Natural killer cell treated with Interleukin-12 subunit alpha and Interleukin-12 subunit beta and Interleukin-15 and Interleukin-18, amount 100 ng/mL, for 72 hours (primary cell): ENCODE measurements around the gene NSL1. TPM values are rescaled to one million over a fixed set of nuclear protein-coding genes. Genes with fewer than 3 reads are reported as not detected.
"Not testable (repeated sequence)": the region's sequence is repeated elsewhere in the genome, so short reads cannot be mapped to it uniquely, and the experiment has no call there.

Experiments
- ATAC-seq, 2 donors: fragments of 150-1000 bp; cut with Tn5 transposase in 1 of 2; sonication (Bioruptor Pico), chemical (Tn5 transposase) in 1 of 2; 2 replicates each; pipeline ENCODE4 v1.10.0; 2021
- DNase-seq: peaks from one replicate; pipeline ENCODE4 v3.0.0; 2022; ENCODE audit warnings: low spot score
- H3K27ac Mint-ChIP-seq, 2 donors: 1 replicate in 1 of 2; 2 replicates in 1 of 2; pipeline ENCODE4 v1.8.0; 2022; ENCODE audit warnings: mixed read lengths in 2 of 2, mild to moderate bottlenecking in 1 of 2, moderate library complexity in 1 of 2
- H3K27me3 Mint-ChIP-seq, 2 donors: 1 replicate in 1 of 2; 2 replicates in 1 of 2; pipeline ENCODE4 v1.8.0; 2022; ENCODE audit warnings: mixed read lengths in 2 of 2
- H3K36me3 Mint-ChIP-seq: one replicate; pipeline ENCODE4 v1.8.0; 2022; ENCODE audit warnings: mixed read lengths
- H3K4me1 Mint-ChIP-seq, 2 donors: 1 replicate in 1 of 2; 2 replicates in 1 of 2; pipeline ENCODE4 v1.8.0; 2022; ENCODE audit warnings: low read depth in 2 of 2, mixed read lengths in 2 of 2, mild to moderate bottlenecking in 1 of 2
- H3K4me3 Mint-ChIP-seq: one replicate; pipeline ENCODE4 v1.8.0; 2022; ENCODE audit warnings: mixed read lengths
- H3K9me3 Mint-ChIP-seq: 2 replicates; pipeline ENCODE4 v1.8.0; 2022; ENCODE audit warnings: mixed read lengths
- total RNA-seq, 2 donors: library from RNA; stranded (reverse); gene quantifications; one replicate each; pipeline ENCODE4 v1.2.3, GENCODE V29; 2022

The NSL1 gene
- total RNA-seq, 2 donors from 2014 or later: 27.7 to 44.7 TPM

DNA sequence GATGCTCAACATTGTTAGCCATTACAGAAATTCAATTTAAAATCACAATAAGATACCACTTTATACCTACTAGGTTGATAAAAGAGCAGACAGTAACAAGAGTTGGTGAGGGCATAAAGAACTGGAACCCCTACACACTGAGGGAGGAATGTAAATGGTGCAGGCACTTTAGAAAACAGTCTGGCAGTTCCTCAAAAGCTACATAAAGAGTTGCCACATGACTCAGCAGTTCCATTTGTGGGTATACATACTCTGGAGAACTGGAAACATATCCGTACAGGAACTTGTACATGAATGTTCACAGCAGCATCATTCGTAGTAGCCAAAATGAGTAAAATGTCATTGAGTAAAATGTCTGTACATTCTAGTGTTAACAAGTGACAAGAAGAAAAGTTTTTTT is 17.0 kb downstream of the NSL1 start:
- no peak overlapping the region for H3K4me3 Mint-ChIP-seq
- H3K4me1 Mint-ChIP-seq: peaks cover 9 to 15% of the 10 kb centered on the region in 2 donors
- H3K27ac Mint-ChIP-seq: peak overlapping the region in 1 of 2 donors; percentile 17
- DNase-seq (no peak), ATAC-seq (no peak)
- H3K27me3 Mint-ChIP-seq: no peaks in the 10 kb centered on the region
- H3K9me3 Mint-ChIP-seq: peaks cover 6% of the 10 kb centered on the region
- peaks cover 21% of the 10 kb centered on the region for H3K36me3 Mint-ChIP-seq

DNA sequence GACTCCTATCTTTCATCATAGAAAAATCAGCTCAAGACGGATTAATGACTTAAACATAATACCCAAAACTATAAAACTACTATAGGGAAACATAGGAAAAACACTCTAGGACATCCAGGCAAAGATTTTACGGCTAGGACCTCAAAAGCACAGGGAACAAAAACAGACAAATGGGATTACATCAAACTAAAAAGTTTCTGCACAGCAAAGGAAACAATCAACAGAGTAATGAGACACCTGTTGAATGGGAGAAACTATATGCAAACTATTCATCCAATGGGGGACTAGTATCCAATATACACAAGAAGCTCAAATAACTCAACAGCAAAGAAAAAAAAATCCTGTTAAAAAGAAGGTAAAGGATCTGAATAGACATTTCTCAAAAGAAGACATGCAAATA is 18.6 kb downstream of the NSL1 start:
- Mint-ChIP-seq H3K9me3 (peaks cover 6% of the 10 kb centered on the region), H3K36me3 (peaks cover 37% of the 10 kb centered on the region), H3K4me3 (no peak overlapping the region), H3K4me1 (peaks cover 25 to 27% of the 10 kb centered on the region in 2 donors), H3K27me3 (no peaks in the 10 kb centered on the region), H3K27ac (no peak overlapping the region)
- ATAC-seq (no peak), DNase-seq (no peak)

DNA sequence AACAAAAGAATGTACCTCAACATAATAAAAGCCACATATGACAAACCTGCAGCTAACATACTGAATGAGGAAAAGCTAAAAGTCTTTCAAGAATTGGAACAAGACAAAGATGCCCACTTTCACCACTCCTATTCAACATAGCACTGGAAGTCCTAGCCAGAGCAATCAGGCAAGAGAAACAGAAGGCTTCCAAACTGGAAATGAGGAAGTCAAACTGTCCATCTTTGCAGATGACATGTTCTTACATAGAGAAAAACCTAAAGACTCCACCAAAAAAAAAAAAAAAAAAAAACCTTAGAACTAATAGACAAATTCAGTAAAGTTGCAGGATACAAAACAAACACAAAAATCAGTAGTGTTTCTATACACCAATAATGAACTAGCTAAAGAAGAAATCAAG is 20.2 kb downstream of the NSL1 start:
- Mint-ChIP-seq H3K27me3 (no peaks in the 10 kb centered on the region), H3K36me3 (peaks cover 49% of the 10 kb centered on the region), H3K4me3 (no peak overlapping the region), H3K9me3 (peaks cover 6% of the 10 kb centered on the region), H3K27ac (no peak overlapping the region), H3K4me1 (peaks cover 38 to 39% of the 10 kb centered on the region in 2 donors)
- ATAC-seq (no peak), DNase-seq (no peak)

DNA sequence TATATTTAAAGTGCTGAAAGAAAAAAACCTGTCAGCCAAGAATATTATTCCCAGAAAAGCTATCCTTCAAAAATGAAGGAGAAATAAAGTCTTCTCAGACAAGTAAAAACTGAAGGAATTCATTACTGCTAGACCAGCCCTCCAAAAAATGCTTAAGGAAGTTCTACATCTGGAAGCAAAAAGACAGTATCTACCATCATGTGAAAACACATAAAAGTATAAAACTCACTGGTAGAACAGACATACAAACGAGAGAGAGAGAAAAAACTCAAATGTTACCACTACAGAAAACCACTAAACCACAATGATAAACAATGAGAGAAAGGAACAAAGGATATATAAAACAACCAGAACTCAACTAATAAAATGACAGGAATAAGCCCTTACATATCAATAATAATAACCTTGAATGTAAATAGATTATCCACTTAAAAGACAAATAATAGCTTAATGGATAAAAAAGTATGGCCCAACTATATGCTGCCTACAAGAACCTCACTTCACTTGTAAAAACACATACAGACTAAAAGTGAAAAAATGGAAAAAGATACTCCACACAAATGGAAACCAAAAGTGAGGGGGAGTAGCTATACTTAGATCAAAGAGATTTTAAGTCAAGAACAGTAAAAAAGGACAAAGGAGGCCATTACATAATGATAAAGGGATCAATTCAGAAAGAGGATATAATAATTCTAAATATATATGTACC is 22.0 kb downstream of the NSL1 start:
- Mint-ChIP-seq H3K27ac (peak overlapping the region; percentile 30 to 63), H3K4me1 (peaks cover 42 to 49% of the 10 kb centered on the region in 2 donors), H3K36me3 (peaks cover 59% of the 10 kb centered on the region), H3K4me3 (peak overlapping the region; percentile 63), H3K9me3 (peaks cover 6% of the 10 kb centered on the region), H3K27me3 (no peaks in the 10 kb centered on the region)
- ATAC-seq (peak; percentile 46 to 63), DNase-seq (no peak)

DNA sequence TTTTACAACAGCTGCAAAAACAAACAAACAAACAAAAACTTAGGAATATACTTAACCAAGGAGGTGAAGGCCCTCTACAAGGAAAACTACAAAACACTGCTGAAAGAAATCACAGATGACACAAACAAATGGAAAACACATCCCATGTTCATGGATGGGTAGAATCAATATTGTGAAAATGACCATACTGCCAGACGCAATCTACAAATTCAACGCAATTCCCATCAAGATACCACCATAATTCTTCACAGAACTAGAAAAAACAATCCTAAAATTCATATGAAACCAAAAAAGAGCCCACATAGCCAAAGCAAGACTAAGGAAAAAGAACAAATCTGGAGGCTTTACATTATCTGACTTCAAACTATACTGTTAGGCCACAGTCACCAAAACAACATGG is 24.8 kb downstream of the NSL1 start:
- H3K9me3 Mint-ChIP-seq, H3K4me3 Mint-ChIP-seq, ATAC-seq, H3K27ac Mint-ChIP-seq, DNase-seq, H3K27me3 Mint-ChIP-seq: not testable (repeated sequence)
- Mint-ChIP-seq H3K36me3 (peaks cover 61% of the 10 kb centered on the region), H3K4me1 (peaks cover 38 to 59% of the 10 kb centered on the region in 2 donors)

DNA sequence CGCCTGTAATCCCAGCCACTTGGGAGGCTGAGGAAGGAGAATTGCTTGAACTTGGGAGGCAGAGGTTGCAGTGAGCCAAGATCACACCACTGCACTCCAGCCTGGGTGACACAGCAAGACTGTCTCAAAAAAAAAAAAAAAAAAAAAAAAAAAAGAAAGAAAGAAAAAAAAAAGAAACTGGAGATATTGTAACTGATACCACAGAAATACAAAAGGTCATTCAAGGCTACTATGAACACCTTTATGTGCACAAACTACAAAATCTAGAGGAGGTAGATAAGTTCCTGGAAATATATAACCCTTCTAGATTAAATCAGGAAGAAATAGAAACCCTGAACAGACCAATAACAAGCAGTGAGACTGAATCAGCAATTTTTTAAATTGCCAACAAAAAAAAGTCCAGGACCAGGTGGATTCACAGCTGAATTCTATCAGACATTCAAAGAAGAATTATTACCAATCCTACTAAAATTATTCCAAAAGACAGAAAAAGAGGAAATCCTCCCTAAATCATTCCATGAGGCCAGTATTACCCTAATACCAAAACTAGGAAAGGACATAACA is 26.8 kb downstream of the NSL1 start:
- peaks cover 35 to 56% of the 10 kb centered on the region in 2 donors for H3K4me1 Mint-ChIP-seq
- not testable (repeated sequence) for H3K27me3 Mint-ChIP-seq, DNase-seq, H3K27ac Mint-ChIP-seq, H3K9me3 Mint-ChIP-seq, ATAC-seq, H3K4me3 Mint-ChIP-seq
- peaks cover 46% of the 10 kb centered on the region for H3K36me3 Mint-ChIP-seq

DNA sequence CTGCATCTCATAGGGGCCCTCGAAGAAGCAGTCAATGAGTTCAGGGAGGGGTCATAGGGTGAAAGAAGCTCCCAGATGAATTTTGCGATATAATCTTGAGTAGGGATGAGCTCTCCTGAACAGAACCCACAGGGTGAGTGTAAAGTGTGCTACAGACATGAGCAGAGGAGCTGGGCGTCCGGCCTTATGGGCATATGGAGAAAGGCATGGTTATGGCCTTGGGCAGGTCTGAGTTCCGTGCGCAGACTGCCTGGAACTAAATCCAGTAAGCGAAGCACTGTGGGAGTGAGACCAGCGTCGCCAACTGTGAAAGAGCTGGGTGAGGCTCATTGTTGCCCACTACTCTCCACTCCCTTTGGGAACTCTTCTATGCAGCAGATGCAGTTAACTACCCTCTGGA is 28.7 kb downstream of the NSL1 start:
- DNase-seq: no peak
- Mint-ChIP-seq H3K4me3 (no peak overlapping the region), H3K4me1 (peaks cover 22 to 38% of the 10 kb centered on the region in 2 donors), H3K27ac (no peak overlapping the region), H3K27me3 (no peaks in the 10 kb centered on the region), H3K9me3 (no peaks in the 10 kb centered on the region), H3K36me3 (peaks cover 28% of the 10 kb centered on the region)
- no peak for ATAC-seq

DNA sequence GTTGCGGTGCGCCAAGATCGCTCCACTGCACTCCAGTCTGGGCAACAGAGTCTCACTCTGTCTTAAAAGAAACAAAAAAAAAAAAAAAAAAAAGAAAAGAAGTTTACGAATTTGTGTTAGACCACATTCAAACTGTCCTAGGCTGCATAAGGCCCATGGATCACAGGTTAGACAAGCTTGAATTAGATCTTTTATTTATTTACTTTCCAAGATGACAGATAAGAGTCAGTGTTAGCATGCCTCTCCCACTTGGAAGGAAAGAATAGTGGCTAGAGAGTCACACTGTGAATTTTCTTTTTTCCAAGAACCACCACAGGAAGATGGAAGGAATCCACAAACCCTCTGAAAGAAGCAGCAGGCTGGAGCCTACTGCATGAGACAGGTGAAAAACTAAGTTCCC is 29.3 kb downstream of the NSL1 start:
- no peak for ATAC-seq
- peaks cover 24% of the 10 kb centered on the region for H3K36me3 Mint-ChIP-seq
- no peak overlapping the region for H3K27ac Mint-ChIP-seq

DNA sequence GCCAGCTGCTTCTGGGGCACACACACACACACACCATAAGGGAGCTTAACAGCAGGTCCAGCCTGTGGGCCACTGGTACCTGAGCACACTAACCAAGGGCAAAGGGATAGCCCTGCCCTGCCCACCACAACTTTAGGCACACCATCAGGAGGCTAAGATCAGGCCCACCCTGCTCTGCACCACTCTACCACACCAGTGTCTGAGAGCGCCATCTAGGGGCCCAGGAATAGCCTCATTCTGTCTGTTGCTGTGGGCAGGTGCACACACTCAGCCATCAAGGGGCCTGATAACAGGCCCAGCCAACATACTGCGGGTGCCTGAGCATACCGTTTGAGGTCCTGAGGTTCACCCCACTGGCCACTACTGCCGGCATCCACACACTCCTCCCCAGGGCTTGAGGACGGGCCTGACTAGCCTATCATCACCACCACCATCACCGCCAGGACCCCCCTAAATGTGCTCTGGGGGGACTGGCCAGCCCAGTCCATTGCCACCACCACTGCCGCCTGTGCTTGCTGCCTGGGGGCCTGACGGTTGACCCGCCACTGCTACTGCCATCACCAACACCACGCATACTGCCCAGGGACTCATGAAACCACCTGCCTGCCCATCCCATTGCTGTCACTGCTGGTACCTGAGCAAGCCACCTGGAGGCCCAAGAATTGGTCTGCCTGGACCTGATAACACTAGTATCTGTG is 31.3 kb downstream of the NSL1 start:
- no peaks in the 10 kb centered on the region for H3K27me3 Mint-ChIP-seq
- H3K9me3 Mint-ChIP-seq: no peaks in the 10 kb centered on the region
- ATAC-seq: peak; percentile 79 to 80
- peaks cover 11 to 19% of the 10 kb centered on the region in 2 donors for H3K4me1 Mint-ChIP-seq
- no peak overlapping the region for H3K4me3 Mint-ChIP-seq
- H3K27ac Mint-ChIP-seq: no peak overlapping the region
- no peak for DNase-seq
- peaks cover 11% of the 10 kb centered on the region for H3K36me3 Mint-ChIP-seq

More for the DNA sequence above, 29.3 kb downstream of the NSL1 start:
- H3K4me3 Mint-ChIP-seq: no peak overlapping the region
- DNase-seq: no peak
- H3K27me3 Mint-ChIP-seq: no peaks in the 10 kb centered on the region
- no peaks in the 10 kb centered on the region for H3K9me3 Mint-ChIP-seq
- peaks cover 18 to 33% of the 10 kb centered on the region in 2 donors for H3K4me1 Mint-ChIP-seq

DNA sequence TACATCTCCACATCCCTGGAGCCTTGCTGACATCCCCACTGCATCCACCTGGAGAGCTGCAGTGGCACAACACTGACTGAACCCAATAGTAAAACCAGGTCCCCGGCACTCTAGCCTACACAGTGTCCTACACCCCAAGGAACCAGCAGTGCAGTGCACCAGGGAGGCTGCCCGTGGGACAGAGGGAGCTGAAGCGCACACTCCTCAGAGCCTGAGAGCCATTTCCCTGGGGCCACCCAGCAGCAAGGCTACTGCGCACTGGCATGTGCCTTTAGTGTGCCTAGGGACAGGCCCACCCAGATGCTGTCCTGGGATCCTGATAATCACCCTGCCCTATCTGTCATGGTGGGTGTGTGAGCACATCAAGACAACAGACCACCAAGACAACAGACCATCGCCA is 31.9 kb downstream of the NSL1 start:
- Mint-ChIP-seq H3K27me3 (no peaks in the 10 kb centered on the region), H3K4me1 (peaks cover 10 to 14% of the 10 kb centered on the region in 2 donors), H3K4me3 (no peak overlapping the region), H3K9me3 (no peaks in the 10 kb centered on the region), H3K27ac (no peak overlapping the region), H3K36me3 (peaks cover 6% of the 10 kb centered on the region)
- DNase-seq: no peak
- peak in 1 of 2 donors; percentile 20 for ATAC-seq

DNA sequence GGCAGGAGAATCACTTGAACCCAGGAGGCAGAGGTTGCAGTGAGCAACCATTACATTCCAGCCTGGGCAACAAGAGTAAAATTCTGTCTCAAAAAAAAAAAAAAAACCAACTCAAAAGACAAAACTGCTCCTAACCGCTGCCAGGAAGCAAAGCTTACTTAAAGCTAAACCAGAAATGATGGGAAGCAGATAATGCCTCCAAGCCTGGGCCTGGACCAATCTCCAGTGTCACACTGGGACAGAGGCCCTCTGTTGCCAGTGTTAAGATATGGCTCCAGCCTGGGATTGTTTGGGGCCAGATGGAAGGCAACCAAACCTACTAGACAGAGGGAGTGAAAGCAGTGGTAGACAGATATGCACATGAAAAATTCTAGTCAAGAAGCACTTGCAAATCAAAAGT is 36.9 kb downstream of the NSL1 start:
- no peaks in the 10 kb centered on the region for H3K36me3 Mint-ChIP-seq

DNA sequence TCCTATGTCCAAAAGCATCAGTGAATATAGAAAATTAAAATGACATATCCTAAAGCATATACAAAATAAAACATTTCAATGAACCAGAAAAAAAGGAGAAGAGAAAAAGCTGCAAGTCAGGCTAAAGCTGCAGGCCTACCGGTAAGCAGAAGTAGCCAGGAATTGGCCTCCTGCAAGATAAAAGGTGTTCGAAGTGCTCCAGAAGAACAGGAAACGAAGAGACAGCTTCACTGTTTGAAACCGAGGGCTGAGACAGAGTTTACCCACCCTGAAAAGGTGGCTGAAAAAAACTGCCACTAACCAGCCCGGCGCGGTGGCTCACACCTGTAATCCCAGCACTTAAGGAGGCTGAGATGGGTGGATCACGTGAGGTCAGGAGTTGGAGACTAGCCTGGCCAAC is 37.4 kb downstream of the NSL1 start:
- no peaks in the 10 kb centered on the region for H3K9me3 Mint-ChIP-seq
- H3K4me1 Mint-ChIP-seq: peaks cover 29 to 30% of the 10 kb centered on the region in 2 donors
- no peak for DNase-seq
- peak overlapping the region in 1 of 2 donors; percentile 41 for H3K27ac Mint-ChIP-seq
- no peaks in the 10 kb centered on the region for H3K27me3 Mint-ChIP-seq
- no peaks in the 10 kb centered on the region for H3K36me3 Mint-ChIP-seq
- no peak for ATAC-seq
- H3K4me3 Mint-ChIP-seq: peak overlapping the region; percentile 64

More for the DNA sequence above, 36.9 kb downstream of the NSL1 start:
- Mint-ChIP-seq H3K4me1 (peaks cover 28 to 29% of the 10 kb centered on the region in 2 donors), H3K27me3 (no peaks in the 10 kb centered on the region), H3K9me3 (no peaks in the 10 kb centered on the region), H3K4me3 (no peak overlapping the region), H3K27ac (no peak overlapping the region)
- DNase-seq: no peak
- ATAC-seq: no peak

DNA sequence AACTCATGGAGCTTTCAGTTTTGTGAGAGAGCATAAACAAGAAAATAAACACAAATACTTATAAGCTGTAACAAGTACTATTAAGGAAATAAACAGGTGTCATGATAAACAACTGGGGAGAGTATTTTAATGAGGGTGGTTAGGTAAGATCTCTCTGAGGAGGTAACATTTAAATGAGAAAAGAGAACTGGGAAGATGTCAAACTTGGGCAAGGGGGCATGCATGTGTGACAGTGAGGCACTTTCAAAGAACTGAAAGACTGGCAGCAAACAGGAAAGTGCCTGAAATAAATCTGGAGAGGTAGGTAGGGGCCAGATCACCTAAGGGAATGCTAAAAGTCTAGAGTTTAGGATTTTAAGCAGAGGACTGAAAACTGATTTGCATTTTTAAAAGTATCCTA is 37.8 kb downstream of the NSL1 start:
- Mint-ChIP-seq H3K27me3 (no peaks in the 10 kb centered on the region), H3K4me3 (peak overlapping the region; percentile 64), H3K36me3 (no peaks in the 10 kb centered on the region), H3K4me1 (peaks cover 29 to 30% of the 10 kb centered on the region in 2 donors), H3K27ac (peak overlapping the region in 1 of 2 donors; percentile 41), H3K9me3 (no peaks in the 10 kb centered on the region)
- ATAC-seq: no peak
- no peak for DNase-seq

DNA sequence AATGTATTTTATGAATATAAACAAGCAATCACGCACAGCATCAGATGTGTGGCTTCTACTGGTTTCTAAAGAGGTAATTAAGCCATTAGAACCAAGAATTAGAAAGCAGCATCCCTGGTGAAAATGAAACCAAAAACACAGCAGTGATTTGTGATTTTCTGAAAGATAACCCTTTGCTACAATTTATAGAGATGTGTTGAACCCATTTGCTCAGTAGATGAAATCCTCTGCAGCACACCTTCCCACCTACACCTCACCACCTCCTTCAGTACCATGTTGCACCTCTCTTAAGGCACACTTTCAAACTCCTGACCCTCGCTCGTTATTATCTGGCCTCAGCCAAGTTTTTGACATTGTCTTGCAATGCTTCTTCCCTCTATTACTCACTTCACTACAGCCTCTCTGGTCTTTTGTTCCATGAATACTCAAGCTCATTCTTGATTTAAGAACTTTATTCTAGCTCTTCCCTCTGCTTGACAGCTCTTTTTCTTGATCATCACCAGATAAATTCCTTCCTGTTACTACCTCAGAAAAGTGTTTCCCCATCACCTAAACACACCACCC is 38.6 kb downstream of the NSL1 start:
- DNase-seq (no peak), ATAC-seq (peak; percentile 44 to 50)
- Mint-ChIP-seq H3K4me3 (peak overlapping the region; percentile 64), H3K9me3 (no peaks in the 10 kb centered on the region), H3K36me3 (no peaks in the 10 kb centered on the region), H3K27me3 (no peaks in the 10 kb centered on the region), H3K4me1 (peaks cover 29 to 30% of the 10 kb centered on the region in 2 donors), H3K27ac (peak overlapping the region; percentile 8 to 41)
